Cardiac atrium fibroblast (primary cell): ENCODE data around the gene SNX19. TPM values are rescaled to one million over a fixed set of nuclear protein-coding genes. Genes with fewer than 3 reads are reported as not detected.

ENCODE experiments used
- total RNA-seq: library from RNA; depleted of rRNA; stranded (reverse); fragments of >200 nt; gene quantifications from 2 replicates; pipeline ENCODE4 v1.2.3, GENCODE V29; 2015

SNX19 gene, protein sequence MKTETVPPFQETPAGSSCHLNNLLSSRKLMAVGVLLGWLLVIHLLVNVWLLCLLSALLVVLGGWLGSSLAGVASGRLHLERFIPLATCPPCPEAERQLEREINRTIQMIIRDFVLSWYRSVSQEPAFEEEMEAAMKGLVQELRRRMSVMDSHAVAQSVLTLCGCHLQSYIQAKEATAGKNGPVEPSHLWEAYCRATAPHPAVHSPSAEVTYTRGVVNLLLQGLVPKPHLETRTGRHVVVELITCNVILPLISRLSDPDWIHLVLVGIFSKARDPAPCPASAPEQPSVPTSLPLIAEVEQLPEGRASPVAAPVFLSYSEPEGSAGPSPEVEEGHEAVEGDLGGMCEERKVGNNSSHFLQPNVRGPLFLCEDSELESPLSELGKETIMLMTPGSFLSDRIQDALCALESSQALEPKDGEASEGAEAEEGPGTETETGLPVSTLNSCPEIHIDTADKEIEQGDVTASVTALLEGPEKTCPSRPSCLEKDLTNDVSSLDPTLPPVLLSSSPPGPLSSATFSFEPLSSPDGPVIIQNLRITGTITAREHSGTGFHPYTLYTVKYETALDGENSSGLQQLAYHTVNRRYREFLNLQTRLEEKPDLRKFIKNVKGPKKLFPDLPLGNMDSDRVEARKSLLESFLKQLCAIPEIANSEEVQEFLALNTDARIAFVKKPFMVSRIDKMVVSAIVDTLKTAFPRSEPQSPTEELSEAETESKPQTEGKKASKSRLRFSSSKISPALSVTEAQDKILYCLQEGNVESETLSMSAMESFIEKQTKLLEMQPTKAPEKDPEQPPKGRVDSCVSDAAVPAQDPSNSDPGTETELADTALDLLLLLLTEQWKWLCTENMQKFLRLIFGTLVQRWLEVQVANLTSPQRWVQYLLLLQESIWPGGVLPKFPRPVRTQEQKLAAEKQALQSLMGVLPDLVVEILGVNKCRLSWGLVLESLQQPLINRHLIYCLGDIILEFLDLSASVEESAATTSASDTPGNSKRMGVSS
- total RNA-seq: 38.6 and 61.6 TPM in 2 replicates

DNA sequence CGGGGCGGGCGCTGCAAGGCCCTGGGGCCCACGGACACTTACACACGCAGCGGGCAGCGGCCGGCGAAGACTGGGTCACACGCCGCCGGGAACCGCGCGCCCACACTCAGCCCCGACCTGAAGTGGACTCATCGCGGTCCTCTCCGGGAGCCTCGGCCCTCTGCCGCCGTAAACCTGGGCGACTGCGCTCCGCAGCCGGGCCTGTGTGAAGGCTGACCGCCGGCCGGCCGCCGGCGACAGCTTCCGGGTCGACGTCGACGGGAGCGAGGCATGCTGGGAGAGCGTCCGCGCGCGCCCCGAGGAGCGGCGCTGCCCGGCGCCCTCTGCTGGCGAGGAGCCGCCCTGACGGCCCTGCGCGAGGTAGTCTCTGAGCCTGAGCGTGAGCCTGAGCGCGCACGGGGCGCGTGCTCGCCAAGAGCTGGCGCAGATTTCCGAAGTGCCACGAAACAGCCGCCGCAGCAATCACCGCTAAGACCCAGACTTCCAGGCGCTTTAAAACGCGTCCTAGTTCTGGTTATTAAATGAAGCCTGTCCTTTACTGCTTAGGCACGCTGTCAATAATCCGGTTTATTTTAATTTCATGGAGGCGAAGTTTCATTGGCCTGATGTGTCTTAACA, at the start of gene SNX19:
TSS of gene SNX19 (minus strand) at position 242 of the 618 bp plus-strand sequence. CDS start 540 bp downstream, outside the sequence.

